Testis (tissue), 2 donors: ENCODE results near the gene CST9L.

Experiments used
- POLR2A ChIP-seq: fragments of 450-650 bp; IDR thresholded peaks from one replicate; pipeline ENCODE4 v1.6.1; 2017; ENCODE audit warnings: antibody characterized with exemption, mild to moderate bottlenecking, moderate library complexity
- TF ChIP-seq, protein P1 (sequence below), 3 experiments: fragments of 450-650 bp in 2 of 3; fragments of 200-600 bp in 1 of 3; sonication (generic) in 1 of 3; IDR thresholded peaks; one replicate each; pipeline ENCODE4 v1.5.1; 2016 to 2019; ENCODE audit warnings: antibody characterized with exemption in 3 of 3, mild to moderate bottlenecking in 2 of 3, moderate library complexity in 1 of 3

DNA sequence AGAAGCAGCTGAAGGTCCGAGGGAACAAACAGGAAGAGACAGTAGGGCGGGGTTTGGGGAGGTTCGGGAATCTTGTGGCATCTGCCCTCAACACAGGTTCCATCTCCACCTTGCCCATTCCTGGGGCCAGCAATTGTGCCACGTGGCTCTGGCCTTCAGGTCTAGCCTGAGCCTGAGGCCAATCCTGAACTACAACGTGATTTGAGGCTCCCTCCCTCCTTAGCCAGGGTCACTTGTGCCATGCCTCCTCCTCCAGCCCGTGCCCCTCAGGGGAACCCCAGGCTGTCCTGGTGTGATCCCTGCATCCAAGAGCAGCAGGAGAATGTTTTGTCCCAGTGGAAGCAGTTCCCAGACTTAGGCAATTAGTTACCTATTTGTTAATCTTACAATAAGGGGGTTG, 34.4 kb upstream of the CST9L start:
- TF ChIP-seq, protein P1, sequence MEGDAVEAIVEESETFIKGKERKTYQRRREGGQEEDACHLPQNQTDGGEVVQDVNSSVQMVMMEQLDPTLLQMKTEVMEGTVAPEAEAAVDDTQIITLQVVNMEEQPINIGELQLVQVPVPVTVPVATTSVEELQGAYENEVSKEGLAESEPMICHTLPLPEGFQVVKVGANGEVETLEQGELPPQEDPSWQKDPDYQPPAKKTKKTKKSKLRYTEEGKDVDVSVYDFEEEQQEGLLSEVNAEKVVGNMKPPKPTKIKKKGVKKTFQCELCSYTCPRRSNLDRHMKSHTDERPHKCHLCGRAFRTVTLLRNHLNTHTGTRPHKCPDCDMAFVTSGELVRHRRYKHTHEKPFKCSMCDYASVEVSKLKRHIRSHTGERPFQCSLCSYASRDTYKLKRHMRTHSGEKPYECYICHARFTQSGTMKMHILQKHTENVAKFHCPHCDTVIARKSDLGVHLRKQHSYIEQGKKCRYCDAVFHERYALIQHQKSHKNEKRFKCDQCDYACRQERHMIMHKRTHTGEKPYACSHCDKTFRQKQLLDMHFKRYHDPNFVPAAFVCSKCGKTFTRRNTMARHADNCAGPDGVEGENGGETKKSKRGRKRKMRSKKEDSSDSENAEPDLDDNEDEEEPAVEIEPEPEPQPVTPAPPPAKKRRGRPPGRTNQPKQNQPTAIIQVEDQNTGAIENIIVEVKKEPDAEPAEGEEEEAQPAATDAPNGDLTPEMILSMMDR (IDR thresholded peaks at IDR 0.05), result no peak
- TF ChIP-seq POLR2A, result no peak
